Gastroesophageal sphincter (tissue), 4 donors: ENCODE data around the gene KIR3DL3. TPM values are rescaled to one million over a fixed set of nuclear protein-coding genes. Genes with fewer than 3 reads are reported as not detected.
"Not testable (repeated sequence)": the region's sequence is repeated elsewhere in the genome, so short reads cannot be mapped to it uniquely, and the experiment has no call there.

Experiments used
- ATAC-seq: fragments of 150-250 bp; one replicate; pipeline ENCODE4 v1.9.1; 2016; ENCODE audit warnings: mild to moderate bottlenecking, moderate library complexity
- H3K27ac ChIP-seq, 4 donors: fragments of 200-600 bp; sonication (generic) in 3 of 4; 1 replicate in 3 of 4; 2 replicates in 1 of 4; pipeline ENCODE4 v1.5.1; 2016 to 2019
- H3K27me3 ChIP-seq: fragments of 200-600 bp; sonication (generic); one replicate; pipeline ENCODE4 v1.5.1; 2019
- H3K36me3 ChIP-seq, 2 donors: fragments of 200-600 bp; sonication (generic); one replicate each; pipeline ENCODE4 v1.5.1; 2019; ENCODE audit warnings: control low read depth in 1 of 2
- H3K4me1 ChIP-seq, 3 donors: fragments of 200-600 bp; sonication (generic); 1 replicate in 2 of 3; 2 replicates in 1 of 3; pipeline ENCODE4 v1.5.1; 2016 to 2019; ENCODE audit warnings: control low read depth in 2 of 3
- H3K4me3 ChIP-seq, 2 donors: fragments of 200-600 bp; sonication (generic); one replicate each; pipeline ENCODE4 v1.5.1; 2019; ENCODE audit warnings: mild to moderate bottlenecking in 1 of 2, moderate library complexity in 1 of 2
- H3K9me3 ChIP-seq, 3 donors: fragments of 200-600 bp; sonication (generic); one replicate each; pipeline ENCODE4 v1.5.1; 2017 to 2019; ENCODE audit warnings: control low read depth in 2 of 3
- CTCF ChIP-seq, 4 experiments: fragments of 200-600 bp in 2 of 4; fragments of 450-650 bp in 2 of 4; sonication (generic) in 1 of 4; IDR thresholded peaks; one replicate each; pipeline ENCODE4 v1.5.1; 2017 to 2019; ENCODE audit warnings: antibody characterized with exemption in 4 of 4, mild to moderate bottlenecking in 2 of 4, moderate library complexity in 2 of 4
- EP300 ChIP-seq: sonication (generic); formaldehyde crosslinking; IDR thresholded peaks from one replicate; pipeline ENCODE4 v1.6.1; 2017; ENCODE audit warnings: antibody characterized with exemption, mild to moderate bottlenecking
- POLR2A ChIP-seq, 2 donors: fragments of 450-650 bp; IDR thresholded peaks; one replicate each; pipeline ENCODE4 v1.6.1; 2017; ENCODE audit warnings: antibody characterized with exemption in 2 of 2, mild to moderate bottlenecking in 2 of 2, moderate library complexity in 1 of 2
- POLR2AphosphoS5 ChIP-seq: sonication (generic); formaldehyde crosslinking; IDR thresholded peaks from one replicate; pipeline ENCODE4 v1.6.1; 2017; ENCODE audit warnings: antibody characterized with exemption
- WGBS, 2 donors: methylation state at CpG; one replicate each; pipeline ENCODE4 v1.1.5; 2018; ENCODE audit warnings: low coverage in 1 of 2; 5-methylcytosine and 5-hydroxymethylcytosine counted together
- total RNA-seq, 4 donors: library from RNA; depleted of rRNA; stranded (reverse); fragments of >200 nt; gene quantifications; one replicate each; pipeline ENCODE4 v1.1.0, GENCODE V29; 2016

The KIR3DL3 gene
- total RNA-seq, 4 donors from 2014 or later = not detected

- H3K4me1 ChIP-seq = no peaks in the 10 kb centered on the region
- H3K9me3 ChIP-seq = no peaks in the 10 kb centered on the region
- WGBS, 2 donors = 53 to 81% methylated on average over 7 of the region's 9 CpGs
- H3K36me3 ChIP-seq = no peaks in the 10 kb centered on the region
- no peak overlapping the region for H3K27ac ChIP-seq
- no peak for ATAC-seq
- no peak overlapping the region for H3K4me3 ChIP-seq
- peaks cover 72% of the 10 kb centered on the region for H3K27me3 ChIP-seq
- TF ChIP-seq EP300 (no peak), POLR2A (IDR thresholded peaks at IDR 0.05) (no peak), POLR2AphosphoS5 (no peak), CTCF (IDR thresholded peaks at IDR 0.05) (no peak)
These were observed 32.5 kb upstream of the KIR3DL3 start for GRCh38 chr19:54691582-54692297.

GRCh38 chr19:54692298-54692615 is 32.0 kb upstream of the KIR3DL3 start:
- Histone ChIP-seq H3K4me3 (no peak overlapping the region), H3K27me3 (peaks cover 73% of the 10 kb centered on the region), H3K9me3 (no peaks in the 10 kb centered on the region), H3K36me3 (no peaks in the 10 kb centered on the region), H3K4me1 (no peaks in the 10 kb centered on the region), H3K27ac (no peak overlapping the region)
- 36 to 68% methylated on average over 4 of the region's 4 CpGs for WGBS, 2 donors
- no peak for ATAC-seq
- no peak for TF ChIP-seq POLR2AphosphoS5
- TF ChIP-seq EP300 = no peak
- no peak for TF ChIP-seq POLR2A (IDR thresholded peaks at IDR 0.05)
- no peak for TF ChIP-seq CTCF (IDR thresholded peaks at IDR 0.05)

- TF ChIP-seq CTCF (IDR thresholded peaks at IDR 0.05) (no peak), POLR2AphosphoS5 (no peak), POLR2A (IDR thresholded peaks at IDR 0.05) (no peak), EP300 (no peak)
- Histone ChIP-seq H3K36me3 (no peaks in the 10 kb centered on the region), H3K9me3 (no peaks in the 10 kb centered on the region), H3K27me3 (peaks cover 72% of the 10 kb centered on the region), H3K4me1 (no peaks in the 10 kb centered on the region), H3K4me3 (no peak overlapping the region), H3K27ac (no peak overlapping the region)
- WGBS, 2 donors = no CpG with 5 or more reads among the region's 5 CpGs
- ATAC-seq = no peak
These were observed 29.6 kb upstream of the KIR3DL3 start for GRCh38 chr19:54694648-54695047.

- Histone ChIP-seq H3K9me3 (no peaks in the 10 kb centered on the region), H3K27me3 (peaks cover 61% of the 10 kb centered on the region), H3K27ac (no peak overlapping the region), H3K4me3 (no peak overlapping the region), H3K36me3 (no peaks in the 10 kb centered on the region), H3K4me1 (no peaks in the 10 kb centered on the region)
- TF ChIP-seq POLR2AphosphoS5 = no peak
- TF ChIP-seq CTCF (IDR thresholded peaks at IDR 0.05) = no peak
- TF ChIP-seq POLR2A (IDR thresholded peaks at IDR 0.05) = no peak
- no peak for TF ChIP-seq EP300
- no CpG with 5 or more reads among the region's 8 CpGs for WGBS, 2 donors
- no peak for ATAC-seq
These were observed 28.1 kb upstream of the KIR3DL3 start for GRCh38 chr19:54696117-54696548.

GRCh38 chr19:54696766-54697165 is 27.5 kb upstream of the KIR3DL3 start:
- TF ChIP-seq POLR2AphosphoS5 = no peak
- Histone ChIP-seq H3K36me3 (no peaks in the 10 kb centered on the region), H3K9me3 (no peaks in the 10 kb centered on the region), H3K27ac (no peak overlapping the region), H3K4me1 (no peaks in the 10 kb centered on the region), H3K27me3 (peaks cover 61% of the 10 kb centered on the region), H3K4me3 (no peak overlapping the region)
- no CpG with 5 or more reads among the region's 2 CpGs for WGBS, 2 donors
- no peak for ATAC-seq

GRCh38 chr19:54697716-54698115 is 26.5 kb upstream of the KIR3DL3 start:
- H3K27me3 ChIP-seq = peaks cover 54% of the 10 kb centered on the region
- not testable (repeated sequence) for H3K27ac ChIP-seq, H3K4me1 ChIP-seq, H3K4me3 ChIP-seq, H3K36me3 ChIP-seq, ATAC-seq, H3K9me3 ChIP-seq
- WGBS, 2 donors = no CpG with 5 or more reads among the region's 13 CpGs
